ENCODE measurements around the gene STIMATE. TPM values are rescaled to one million over a fixed set of nuclear protein-coding genes. Genes with fewer than 3 reads are reported as not detected.

STIMATE gene
- total RNA-seq, 1 donor from 2014 or later = 22.6 TPM

GRCh38 chr3:52831500-52832301, 65.6 kb downstream of the STIMATE start:
- DNase-seq (ENCODE audit: low spot score) = no peak
- intact Hi-C loops (cut with DNase I) = no loop called here
- ATAC-seq = peak; percentile 35

GRCh38 chr3:52830535-52831258, 66.7 kb downstream of the STIMATE start, which contains the start of gene ITIH4:
Gene ITIH4 (minus strand): TSS chr3:52830672. CDS start chr3:52830642, 30 bp downstream.
- DNase-seq (ENCODE audit: low spot score) = no peak
- no peak for ATAC-seq
- intact Hi-C loops (cut with DNase I) = no loop called here

- intact Hi-C loops (cut with DNase I) = no loop called here
- DNase-seq (ENCODE audit: low spot score) (no peak), ATAC-seq (no peak)
Measured at GRCh38 chr3:52829906-52830463, 67.4 kb downstream of the STIMATE start.

GRCh38 chr3:52829482-52829881, 67.9 kb downstream of the STIMATE start:
- no peak for ATAC-seq
- no peak for DNase-seq (ENCODE audit: low spot score)
- intact Hi-C loops (cut with DNase I) = no loop called here

- DNase-seq (ENCODE audit: low spot score) (no peak), ATAC-seq (no peak)
Measured at GRCh38 chr3:52827866-52828376, 69.4 kb downstream of the STIMATE start.

GRCh38 chr3:52827441-52827840, 69.9 kb downstream of the STIMATE start:
- ATAC-seq (no peak), DNase-seq (ENCODE audit: low spot score) (no peak)
- intact Hi-C loops (cut with DNase I) = no loop called here

More at GRCh38 chr3:52827866-52828376, 69.4 kb downstream of the STIMATE start:
- intact Hi-C loops (cut with DNase I) = no loop called here

- intact Hi-C loops (cut with DNase I) = no loop called here
- DNase-seq (ENCODE audit: low spot score) = no peak
- ATAC-seq = no peak
Measured at GRCh38 chr3:52824037-52824436, 73.3 kb downstream of the STIMATE start.

- no peak for DNase-seq (ENCODE audit: low spot score)
- ATAC-seq = no peak
- intact Hi-C loops (cut with DNase I) = no loop called here
Measured at GRCh38 chr3:52822363-52822762, 75.0 kb downstream of the STIMATE start.

- intact Hi-C loops (cut with DNase I) = no loop called here
- ATAC-seq (no peak), DNase-seq (ENCODE audit: low spot score) (no peak)
Measured at GRCh38 chr3:52820736-52821135, 76.6 kb downstream of the STIMATE start.

- DNase-seq (ENCODE audit: low spot score) (no peak), ATAC-seq (no peak)
- intact Hi-C loops (cut with DNase I) = no loop called here
Measured at GRCh38 chr3:52819936-52820335, 77.4 kb downstream of the STIMATE start.

- DNase-seq (ENCODE audit: low spot score) (no peak), ATAC-seq (no peak)
- intact Hi-C loops (cut with DNase I) = no loop called here
Measured at GRCh38 chr3:52817860-52818259, 79.5 kb downstream of the STIMATE start.

- intact Hi-C loops (cut with DNase I) = no loop called here
- ATAC-seq (no peak), DNase-seq (ENCODE audit: low spot score) (no peak)
Measured at GRCh38 chr3:52817221-52817620, 80.1 kb downstream of the STIMATE start.

- no peak for DNase-seq (ENCODE audit: low spot score)
- intact Hi-C loops (cut with DNase I) = no loop called here
- ATAC-seq = no peak
Measured at GRCh38 chr3:52816654-52817053, 80.7 kb downstream of the STIMATE start.

GRCh38 chr3:52816199-52816598, 81.1 kb downstream of the STIMATE start:
- intact Hi-C loops (cut with DNase I) = no loop called here
- ATAC-seq = no peak
- no peak for DNase-seq (ENCODE audit: low spot score)

GRCh38 chr3:52813810-52814209, 83.5 kb downstream of the STIMATE start:
- ATAC-seq (no peak), DNase-seq (ENCODE audit: low spot score) (no peak)
- intact Hi-C loops (cut with DNase I) = no loop called here

- intact Hi-C loops (cut with DNase I) = no loop called here
- DNase-seq (ENCODE audit: low spot score) (no peak), ATAC-seq (no peak)
Measured at GRCh38 chr3:52811452-52812011, 85.8 kb downstream of the STIMATE start.

- ATAC-seq = no peak
- no peak for DNase-seq (ENCODE audit: low spot score)
- intact Hi-C loops (cut with DNase I) = no loop called here
Measured at GRCh38 chr3:52810923-52811322, 86.4 kb downstream of the STIMATE start.

- DNase-seq (ENCODE audit: low spot score) = no peak
- ATAC-seq = no peak
- intact Hi-C loops (cut with DNase I) = no loop called here
Measured at GRCh38 chr3:52809662-52810377, 87.5 kb downstream of the STIMATE start.

- DNase-seq (ENCODE audit: low spot score) = no peak
- intact Hi-C loops (cut with DNase I) = no loop called here
- no peak for ATAC-seq
Measured at GRCh38 chr3:52809149-52809548, 88.2 kb downstream of the STIMATE start.

Data from sciatic nerve (tissue), 2 donors.